GM12872 (cell line): ENCODE data around the gene NEURL1.
A peak's percentile ranks its signal among the peaks of the same experiment; 100 is the strongest.

Experiments
- TF ChIP-seq, protein P1 (sequence below): IDR thresholded peaks from 3 replicates; pipeline ENCODE4 v1.5.1; 2011; ENCODE audit warnings: low read depth, mild to moderate bottlenecking, low read length, moderate library complexity; ENCODE audit not compliant: insufficient read depth

NEURL1 gene

DNA sequence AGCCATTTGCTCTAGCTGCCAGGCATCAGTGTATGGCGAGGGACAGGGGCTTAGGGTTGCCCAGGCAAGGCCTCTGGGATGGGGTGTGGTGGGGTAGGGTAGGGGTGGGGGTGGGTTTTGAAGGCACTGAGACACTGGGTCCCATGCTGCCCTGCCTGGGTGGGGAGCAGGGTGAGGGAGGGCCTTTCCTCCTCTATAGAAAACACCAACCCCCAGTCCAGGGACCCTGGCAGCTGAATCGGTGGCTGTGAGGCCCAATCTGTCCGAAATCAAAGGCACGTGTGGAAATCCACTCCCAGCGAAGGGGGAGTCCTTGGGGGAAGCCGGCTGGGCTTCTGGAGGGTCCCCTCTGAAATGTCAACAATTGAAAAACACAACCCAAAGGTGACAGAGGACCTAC, 106.4 kb downstream of the NEURL1 start:
- TF ChIP-seq, protein P1, sequence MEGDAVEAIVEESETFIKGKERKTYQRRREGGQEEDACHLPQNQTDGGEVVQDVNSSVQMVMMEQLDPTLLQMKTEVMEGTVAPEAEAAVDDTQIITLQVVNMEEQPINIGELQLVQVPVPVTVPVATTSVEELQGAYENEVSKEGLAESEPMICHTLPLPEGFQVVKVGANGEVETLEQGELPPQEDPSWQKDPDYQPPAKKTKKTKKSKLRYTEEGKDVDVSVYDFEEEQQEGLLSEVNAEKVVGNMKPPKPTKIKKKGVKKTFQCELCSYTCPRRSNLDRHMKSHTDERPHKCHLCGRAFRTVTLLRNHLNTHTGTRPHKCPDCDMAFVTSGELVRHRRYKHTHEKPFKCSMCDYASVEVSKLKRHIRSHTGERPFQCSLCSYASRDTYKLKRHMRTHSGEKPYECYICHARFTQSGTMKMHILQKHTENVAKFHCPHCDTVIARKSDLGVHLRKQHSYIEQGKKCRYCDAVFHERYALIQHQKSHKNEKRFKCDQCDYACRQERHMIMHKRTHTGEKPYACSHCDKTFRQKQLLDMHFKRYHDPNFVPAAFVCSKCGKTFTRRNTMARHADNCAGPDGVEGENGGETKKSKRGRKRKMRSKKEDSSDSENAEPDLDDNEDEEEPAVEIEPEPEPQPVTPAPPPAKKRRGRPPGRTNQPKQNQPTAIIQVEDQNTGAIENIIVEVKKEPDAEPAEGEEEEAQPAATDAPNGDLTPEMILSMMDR: no peak

DNA sequence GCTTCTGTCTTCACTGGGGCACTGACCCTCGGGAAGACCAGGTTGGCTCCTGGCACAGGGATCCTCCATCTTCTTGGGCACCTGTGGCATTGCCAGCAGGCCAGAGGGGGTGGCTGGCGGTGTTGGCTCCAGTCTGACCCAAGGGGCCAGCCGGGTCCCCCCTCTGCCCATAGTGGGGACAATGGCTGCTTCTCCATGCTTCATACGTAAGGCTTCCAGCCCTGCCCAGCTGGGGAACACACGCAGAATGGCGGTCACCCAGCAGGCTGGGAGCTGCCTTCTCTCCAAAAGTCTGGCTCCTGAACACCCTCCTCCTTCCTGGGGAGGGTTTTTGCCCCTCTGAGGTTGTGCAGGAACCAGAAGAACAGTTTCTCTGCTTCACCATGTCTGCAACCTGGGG, 106.8 kb downstream of the NEURL1 start:
- TF ChIP-seq, protein P1: no peak

DNA sequence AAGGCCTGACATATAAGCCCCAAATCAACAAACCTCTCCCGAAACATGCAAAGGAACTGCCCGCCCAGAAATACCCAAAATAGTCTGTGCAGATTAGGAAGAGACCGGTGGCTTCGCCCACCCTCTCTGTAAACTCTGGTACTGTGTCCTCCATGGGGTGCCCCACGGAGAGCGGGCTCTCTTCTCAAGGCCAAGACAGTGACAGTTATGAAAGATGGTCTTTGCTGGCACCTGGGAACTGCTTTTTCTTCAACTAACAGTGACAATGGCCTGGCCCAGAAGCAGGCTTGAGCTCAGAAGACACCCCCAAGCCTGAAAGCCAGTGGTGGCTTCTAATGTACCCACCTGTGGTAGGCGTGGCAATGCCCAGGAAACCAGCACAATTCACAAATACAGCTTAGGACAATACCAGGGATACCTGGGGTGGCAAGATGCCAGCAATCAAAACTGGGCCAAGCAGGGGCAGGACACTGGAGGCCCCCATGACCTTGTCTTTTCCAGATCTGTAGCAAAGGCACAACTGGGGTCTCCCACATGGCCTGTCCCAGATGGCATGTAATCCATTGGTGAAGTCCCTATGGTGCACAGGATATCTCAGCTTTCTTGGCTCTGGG, 107.6 kb downstream of the NEURL1 start:
- TF ChIP-seq, protein P1: no peak

DNA sequence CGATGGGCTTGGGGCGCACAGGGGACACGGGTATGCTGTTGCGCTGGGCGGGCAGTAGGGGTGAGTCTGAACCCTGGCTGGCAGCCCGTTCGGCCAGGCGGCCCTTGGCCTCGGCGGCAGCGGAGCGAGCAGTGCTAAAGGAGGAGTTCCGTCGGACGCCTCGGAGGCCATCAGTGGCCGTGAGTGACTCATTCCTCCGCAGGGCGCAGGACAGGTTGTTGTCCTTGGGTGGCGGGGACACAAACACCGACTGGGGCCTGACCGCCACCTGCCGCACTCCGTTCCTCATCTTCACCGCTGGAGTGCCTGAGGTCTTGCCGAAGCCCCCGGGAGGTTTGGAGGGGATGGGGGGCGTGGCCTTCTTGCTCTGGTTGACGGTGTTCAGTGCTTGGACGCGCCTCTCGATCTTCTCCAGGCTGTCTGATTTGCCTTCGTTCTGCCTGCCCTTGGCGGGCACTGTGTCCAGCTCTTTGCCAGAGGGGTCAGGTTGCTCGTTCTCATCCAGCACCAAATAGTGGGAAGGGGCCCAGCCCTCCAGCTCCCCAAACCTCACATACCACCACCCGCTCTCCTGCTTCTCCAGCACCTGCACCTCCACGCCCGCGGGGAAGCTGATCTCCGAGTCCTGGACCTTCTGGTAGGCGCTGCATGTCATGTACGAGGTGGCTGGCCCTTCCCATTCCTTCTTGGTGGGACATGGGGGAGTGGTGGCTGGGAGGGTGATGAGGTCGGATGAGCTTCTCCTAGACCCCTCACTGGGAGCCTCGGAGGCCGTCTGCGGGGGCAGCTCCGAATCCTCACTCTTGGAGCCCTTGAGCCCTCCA, 108.7 kb downstream of the NEURL1 start:
- TF ChIP-seq, protein P1: no peak

DNA sequence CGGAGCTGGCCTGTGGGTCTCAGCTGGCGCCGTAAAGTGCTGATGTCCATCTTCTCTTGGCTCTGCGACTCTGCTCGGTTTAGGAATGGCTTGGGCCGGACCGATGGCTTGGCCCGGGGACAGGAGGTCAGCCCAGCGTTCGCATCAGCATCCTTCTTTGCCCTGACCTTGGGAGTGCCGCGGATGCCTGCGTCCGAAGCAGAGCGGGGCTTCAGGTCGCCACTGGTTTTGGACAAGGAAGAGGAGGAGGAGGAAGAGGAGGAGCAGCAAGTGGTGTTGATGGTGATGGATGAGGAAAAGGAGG, 109.3 kb downstream of the NEURL1 start:
- TF ChIP-seq, protein P1: no peak

DNA sequence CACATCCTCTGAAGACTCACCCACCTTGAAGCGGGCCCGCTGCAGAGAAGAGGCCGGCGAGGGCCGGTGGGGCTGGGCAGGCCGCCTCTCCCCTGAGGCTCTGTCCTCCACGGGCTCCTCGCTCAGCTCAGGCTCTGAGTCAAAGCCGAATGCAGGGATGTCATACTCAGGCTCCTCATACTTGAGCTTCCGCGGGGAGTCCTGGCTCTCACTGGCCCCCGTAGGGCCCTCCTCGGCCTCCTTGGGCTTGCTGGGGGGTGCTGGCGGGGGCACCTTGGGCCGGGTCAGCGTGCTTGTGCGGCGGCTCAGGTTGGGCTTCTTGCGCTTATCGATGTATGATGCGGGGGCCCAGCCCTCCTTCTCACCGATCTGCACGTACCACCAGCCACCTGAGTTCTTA, 109.9 kb downstream of the NEURL1 start:
- TF ChIP-seq, protein P1: no peak

DNA sequence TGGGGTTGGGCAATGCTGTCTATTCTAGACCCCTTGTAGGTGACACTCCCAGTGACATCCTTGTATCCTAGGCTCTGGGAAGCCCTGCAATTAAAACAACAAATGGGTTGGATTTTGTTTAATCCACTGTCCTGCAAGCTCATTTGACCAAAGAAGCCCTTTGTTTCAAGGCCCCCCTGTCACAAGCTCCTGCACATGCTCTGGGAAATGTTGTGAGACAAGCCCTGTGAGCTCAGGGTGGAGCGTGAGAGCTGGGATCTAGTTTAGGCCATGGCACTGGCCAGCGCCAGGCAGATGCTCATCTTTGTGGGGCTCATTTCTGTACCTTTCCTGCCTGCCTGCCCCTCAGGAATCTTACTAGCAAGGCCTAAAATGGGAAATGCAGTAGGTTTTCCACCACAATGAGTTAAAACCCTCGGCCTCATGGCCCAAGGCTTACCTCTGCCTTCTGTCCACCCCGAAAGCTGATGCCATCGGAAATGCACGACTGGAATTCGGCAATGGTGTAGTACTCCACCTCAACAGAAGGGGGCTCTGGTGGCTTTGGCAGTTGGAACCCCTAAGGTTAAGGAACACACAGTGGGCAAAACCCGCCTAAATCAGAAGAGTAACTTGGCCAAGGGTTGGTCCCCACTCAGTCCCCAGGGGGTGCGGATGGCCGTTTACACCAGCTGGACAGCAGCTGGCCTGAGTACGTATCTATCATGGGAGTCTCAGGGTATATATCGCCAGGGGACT, 112.0 kb downstream of the NEURL1 start:
- TF ChIP-seq, protein P1: peak; percentile 82
